T-helper 2 cell treated with Interferon-gamma antibody and Interleukin-4, amounts not matched to agents 5 μg/mL and 100 μg/mL, for 36 hours (primary cell): ENCODE measurements around the gene CNNM4.

ENCODE experiments used
- DNase-seq: peaks from one replicate; pipeline ENCODE4 v3.0.0; 2021; ENCODE audit warnings: low spot score
- H3K27ac Mint-ChIP-seq: one replicate; pipeline ENCODE4 v1.8.0; 2021; ENCODE audit warnings: mild to moderate bottlenecking, mixed read lengths
- H3K27me3 Mint-ChIP-seq: one replicate; pipeline ENCODE4 v1.8.0; 2021; ENCODE audit warnings: low read depth, mixed read lengths
- H3K36me3 Mint-ChIP-seq: one replicate; pipeline ENCODE4 v1.8.0; 2021; ENCODE audit warnings: low read depth, mixed read lengths
- H3K4me1 Mint-ChIP-seq: one replicate; pipeline ENCODE4 v1.8.0; 2021; ENCODE audit warnings: low read depth, mixed read lengths
- H3K4me3 Mint-ChIP-seq: one replicate; pipeline ENCODE4 v1.8.0; 2022; ENCODE audit warnings: mild to moderate bottlenecking, moderate library complexity, mixed read lengths
- H3K9me3 Mint-ChIP-seq: one replicate; pipeline ENCODE4 v1.8.0; 2021; ENCODE audit warnings: mixed read lengths

Gene CNNM4

GRCh38 chr2:96739633-96740428 is 20.9 kb upstream of the CNNM4 start, which contains the start of gene LMAN2L:
TSS of gene LMAN2L (minus strand) at chr2:96740064. CDS start at chr2:96740040, 24 bp downstream.
- no peaks in the 10 kb centered on the region for H3K27me3 Mint-ChIP-seq
- no peaks in the 10 kb centered on the region for H3K9me3 Mint-ChIP-seq
- peak within 1 kb of the TSS; percentile 97 for H3K4me3 Mint-ChIP-seq
- peak; percentile 95 for DNase-seq
- H3K27ac Mint-ChIP-seq, result peak within 1 kb of the TSS; percentile 91
- peaks cover 27% of the 10 kb centered on the region for H3K4me1 Mint-ChIP-seq
- peaks cover 4% of the 10 kb centered on the region for H3K36me3 Mint-ChIP-seq

- no peaks in the 10 kb centered on the region for H3K36me3 Mint-ChIP-seq
- H3K9me3 Mint-ChIP-seq, result no peaks in the 10 kb centered on the region
- H3K27ac Mint-ChIP-seq, result no peak overlapping the region
- H3K4me1 Mint-ChIP-seq, result peaks cover 4% of the 10 kb centered on the region
- H3K27me3 Mint-ChIP-seq, result peaks cover 3% of the 10 kb centered on the region
- DNase-seq, result no peak
- H3K4me3 Mint-ChIP-seq, result no peak overlapping the region
Observed at GRCh38 chr2:96747061-96747617, 13.6 kb upstream of the CNNM4 start.

GRCh38 chr2:96751800-96752199 is 8.9 kb upstream of the CNNM4 start:
- Mint-ChIP-seq H3K36me3 (no peaks in the 10 kb centered on the region), H3K9me3 (no peaks in the 10 kb centered on the region), H3K27me3 (peaks cover 2% of the 10 kb centered on the region), H3K4me3 (no peak overlapping the region), H3K27ac (no peak overlapping the region), H3K4me1 (no peaks in the 10 kb centered on the region)
- no peak for DNase-seq

GRCh38 chr2:96753661-96754282 is 6.9 kb upstream of the CNNM4 start:
- Mint-ChIP-seq H3K27me3 (no peaks in the 10 kb centered on the region), H3K36me3 (no peaks in the 10 kb centered on the region), H3K4me1 (no peaks in the 10 kb centered on the region), H3K4me3 (no peak overlapping the region), H3K9me3 (no peaks in the 10 kb centered on the region), H3K27ac (no peak overlapping the region)
- DNase-seq, result no peak

- Mint-ChIP-seq H3K27me3 (no peaks in the 10 kb centered on the region), H3K36me3 (no peaks in the 10 kb centered on the region), H3K4me1 (peaks cover under 1% of the 10 kb centered on the region), H3K9me3 (no peaks in the 10 kb centered on the region), H3K4me3 (no peak overlapping the region), H3K27ac (no peak overlapping the region)
- DNase-seq, result no peak
Observed at GRCh38 chr2:96754317-96754716, 6.4 kb upstream of the CNNM4 start.

GRCh38 chr2:96756788-96757476 is 3.8 kb upstream of the CNNM4 start:
- Mint-ChIP-seq H3K27ac (no peak overlapping the region), H3K9me3 (no peaks in the 10 kb centered on the region), H3K27me3 (no peaks in the 10 kb centered on the region), H3K36me3 (no peaks in the 10 kb centered on the region), H3K4me3 (no peak overlapping the region), H3K4me1 (peaks cover 20% of the 10 kb centered on the region)
- no peak for DNase-seq

- Mint-ChIP-seq H3K27me3 (no peaks in the 10 kb centered on the region), H3K9me3 (no peaks in the 10 kb centered on the region), H3K4me3 (no peak overlapping the region), H3K4me1 (peaks cover 25% of the 10 kb centered on the region), H3K36me3 (no peaks in the 10 kb centered on the region), H3K27ac (no peak overlapping the region)
- DNase-seq, result no peak
Observed at GRCh38 chr2:96757477-96757860, 3.2 kb upstream of the CNNM4 start.

- no peak overlapping the region for H3K27ac Mint-ChIP-seq
Observed at GRCh38 chr2:96758987-96759386, 1.7 kb upstream of the CNNM4 start.

GRCh38 chr2:96759548-96759947 is 1.2 kb upstream of the CNNM4 start:
- peaks cover 41% of the 10 kb centered on the region for H3K4me1 Mint-ChIP-seq

More at GRCh38 chr2:96758987-96759386, 1.7 kb upstream of the CNNM4 start:
- Mint-ChIP-seq H3K27me3 (no peaks in the 10 kb centered on the region), H3K9me3 (no peaks in the 10 kb centered on the region), H3K4me1 (peaks cover 35% of the 10 kb centered on the region), H3K4me3 (no peak overlapping the region), H3K36me3 (no peaks in the 10 kb centered on the region)
- DNase-seq, result no peak

GRCh38 chr2:96760986-96761832 is 507 bp downstream of the CNNM4 start:
- peak overlapping the region; percentile 84 for H3K27ac Mint-ChIP-seq
- H3K27me3 Mint-ChIP-seq, result no peaks in the 10 kb centered on the region
- H3K9me3 Mint-ChIP-seq, result no peaks in the 10 kb centered on the region
- peak overlapping the region; percentile 82 for H3K4me3 Mint-ChIP-seq
- no peak for DNase-seq
- peaks cover 43% of the 10 kb centered on the region for H3K4me1 Mint-ChIP-seq
- H3K36me3 Mint-ChIP-seq, result no peaks in the 10 kb centered on the region

More at GRCh38 chr2:96759548-96759947, 1.2 kb upstream of the CNNM4 start:
- DNase-seq, result no peak
- Mint-ChIP-seq H3K4me3 (peak overlapping the region; percentile 83), H3K9me3 (no peaks in the 10 kb centered on the region), H3K27ac (peak overlapping the region; percentile 67), H3K36me3 (no peaks in the 10 kb centered on the region), H3K27me3 (no peaks in the 10 kb centered on the region)

- H3K36me3 Mint-ChIP-seq, result peaks cover 6% of the 10 kb centered on the region
- DNase-seq, result no peak
Observed at GRCh38 chr2:96762529-96763311, 2.0 kb downstream of the CNNM4 start.

GRCh38 chr2:96763511-96764252 is 3.0 kb downstream of the CNNM4 start:
- DNase-seq, result no peak
- H3K4me1 Mint-ChIP-seq, result peaks cover 52% of the 10 kb centered on the region
- no peaks in the 10 kb centered on the region for H3K9me3 Mint-ChIP-seq

More at GRCh38 chr2:96762529-96763311, 2.0 kb downstream of the CNNM4 start:
- Mint-ChIP-seq H3K27ac (peak overlapping the region; percentile 47), H3K27me3 (no peaks in the 10 kb centered on the region), H3K4me1 (peaks cover 47% of the 10 kb centered on the region), H3K9me3 (no peaks in the 10 kb centered on the region), H3K4me3 (peak overlapping the region; percentile 82)

More at GRCh38 chr2:96763511-96764252, 3.0 kb downstream of the CNNM4 start:
- Mint-ChIP-seq H3K4me3 (peak overlapping the region; percentile 82), H3K27me3 (no peaks in the 10 kb centered on the region), H3K36me3 (peaks cover 8% of the 10 kb centered on the region), H3K27ac (peak overlapping the region; percentile 35)
